HG02840 (cell line): ENCODE measurements around the gene RPS6KA2.
A peak's percentile ranks its signal among the peaks of the same experiment; 100 is the strongest.

Source experiments
- ATAC-seq: cut with Tn5 transposase; IDR thresholded peaks from one replicate; pipeline ENCODE4 v1.9.1; 2021; ENCODE audit warnings: mild to moderate bottlenecking, moderate library complexity, moderate number of reproducible peaks; ENCODE audit not compliant: unreplicated experiment, low FRiP score

The RPS6KA2 gene

GRCh38 chr6:166494101-166494441 is 133.0 kb downstream of the RPS6KA2 start:
- no peak for ATAC-seq

GRCh38 chr6:166493427-166494100 is 133.5 kb downstream of the RPS6KA2 start:
- no peak for ATAC-seq

- ATAC-seq = no peak
Observed at GRCh38 chr6:166492092-166492741, 134.8 kb downstream of the RPS6KA2 start.

DNA sequence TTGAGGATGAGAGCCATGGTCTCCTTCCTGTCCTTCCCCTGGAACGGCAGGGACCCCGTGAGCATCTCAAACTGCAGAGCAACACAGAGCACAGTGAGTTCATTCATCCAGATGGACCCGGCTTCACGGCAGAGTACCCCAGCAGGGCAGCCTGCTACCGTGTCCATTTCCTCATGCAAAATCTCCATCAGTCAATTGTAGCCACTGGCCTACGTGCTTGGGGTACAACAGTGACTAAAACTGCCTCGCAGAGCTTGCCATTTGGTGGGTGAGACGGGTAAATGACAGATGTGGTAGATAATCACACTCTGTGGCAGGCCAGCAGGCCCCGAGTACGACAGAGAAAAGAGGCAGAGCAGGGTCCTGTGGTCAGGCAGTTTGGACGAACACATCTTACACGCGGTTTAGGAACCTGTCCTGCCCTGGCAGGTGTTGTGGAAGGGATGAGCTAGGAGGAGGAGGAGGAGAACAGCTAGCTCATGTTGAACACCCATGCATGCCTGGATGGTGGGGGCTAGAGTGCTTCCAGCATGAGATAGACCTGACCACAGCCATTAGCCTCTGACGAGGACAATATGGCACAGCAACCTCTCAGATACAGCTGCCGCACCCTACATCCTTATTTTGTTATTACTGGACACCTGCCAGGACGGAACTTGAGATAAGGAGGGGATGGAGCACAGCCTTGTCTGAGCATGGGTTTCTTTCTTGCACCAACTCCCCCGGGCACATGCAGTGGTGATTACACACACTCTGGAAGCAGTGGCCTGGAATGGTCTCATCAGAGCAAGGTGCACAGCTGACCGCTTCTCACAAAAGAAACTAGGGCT is 136.2 kb downstream of the RPS6KA2 start:
- ATAC-seq = no peak

DNA sequence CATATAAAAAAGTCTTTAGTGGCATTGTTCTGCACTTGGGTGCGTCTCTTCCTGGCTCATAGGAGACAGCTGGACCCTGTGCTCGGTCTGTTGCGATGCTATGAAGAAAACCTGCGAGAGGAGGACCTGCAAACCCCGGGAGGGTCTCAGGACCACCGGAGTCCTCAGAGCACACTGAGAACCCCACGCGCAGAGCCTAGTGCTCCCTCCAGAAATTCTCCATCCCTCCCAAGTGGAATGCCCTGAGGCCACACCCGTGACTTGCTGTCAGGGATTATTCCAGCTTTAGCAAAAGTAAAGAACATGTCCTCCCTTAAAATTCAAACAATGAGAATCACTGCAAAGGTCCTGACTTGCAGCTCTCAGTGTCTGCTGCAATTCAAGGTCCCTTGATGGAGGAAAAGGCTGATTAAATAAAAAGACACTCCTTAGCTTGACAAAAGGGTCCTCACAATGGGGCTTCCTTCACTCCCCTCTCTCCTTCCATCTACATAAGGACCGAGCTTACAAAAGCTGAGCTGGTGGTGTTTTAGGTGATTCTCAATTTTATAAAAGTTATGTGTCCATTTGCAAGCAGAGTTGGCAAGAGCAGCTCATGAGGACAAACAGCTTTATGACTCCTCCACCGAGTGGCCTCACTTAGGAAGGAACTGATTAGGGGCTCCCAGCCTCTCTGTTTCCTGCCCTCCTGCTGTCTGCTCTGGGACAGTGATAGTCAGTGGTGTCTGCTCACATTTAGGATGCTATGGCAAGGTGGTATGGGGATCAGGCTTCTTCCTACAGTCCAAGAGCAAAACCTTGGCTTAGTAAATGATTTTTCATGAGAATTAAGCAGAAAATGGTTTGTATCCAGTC is 137.5 kb downstream of the RPS6KA2 start:
- ATAC-seq = no peak

GRCh38 chr6:166488701-166489100 is 138.3 kb downstream of the RPS6KA2 start:
- ATAC-seq = no peak

DNA sequence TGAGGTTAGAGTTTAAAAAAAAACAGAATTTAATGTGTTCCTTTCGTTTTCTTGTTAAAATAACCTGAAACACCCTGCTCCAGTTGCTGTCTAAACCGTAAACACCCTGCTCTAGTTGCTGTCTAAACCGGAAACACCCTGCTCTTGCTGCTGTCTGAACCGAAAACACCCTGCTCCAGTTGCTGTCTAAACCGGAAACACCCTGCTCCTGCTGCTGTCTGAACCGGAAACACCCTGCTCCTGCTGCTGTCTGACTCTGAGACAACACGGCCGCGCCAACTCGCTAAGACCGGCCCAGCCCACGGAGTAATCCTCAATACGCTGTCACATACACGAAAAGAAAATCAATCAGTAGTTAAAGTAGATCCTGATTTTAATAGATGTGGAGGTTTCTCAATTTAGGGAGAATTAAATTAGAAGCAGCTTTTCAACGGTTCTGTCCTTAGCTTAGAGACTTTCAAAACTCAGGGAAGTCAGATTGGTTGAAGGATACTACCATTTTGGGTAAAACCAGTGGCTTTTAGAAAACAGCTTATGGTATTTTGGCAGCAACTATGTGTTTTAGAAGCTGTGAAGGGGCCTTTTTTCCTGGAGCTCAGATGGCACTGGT is 138.9 kb downstream of the RPS6KA2 start:
- ATAC-seq = peak; percentile 83

DNA sequence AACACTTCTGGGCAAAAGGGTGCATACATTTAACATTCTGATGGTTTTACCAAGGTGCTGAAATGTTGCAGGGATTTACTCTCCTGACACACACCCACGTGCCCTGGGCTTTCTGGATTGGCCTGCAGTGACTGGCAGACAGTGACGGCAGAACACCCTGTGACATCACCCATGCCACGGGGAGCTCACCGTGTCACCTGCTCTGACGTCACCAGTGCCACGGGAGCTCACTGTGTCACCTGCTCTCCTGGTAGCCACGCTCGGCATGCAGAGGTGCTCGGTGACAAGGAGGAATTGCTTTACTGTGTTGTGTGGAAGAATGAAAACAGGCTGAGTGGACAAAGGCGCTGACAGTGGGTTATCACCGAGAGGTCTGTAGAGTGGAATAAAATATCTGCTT is 139.9 kb downstream of the RPS6KA2 start:
- ATAC-seq = no peak

GRCh38 chr6:166486536-166486880 is 140.5 kb downstream of the RPS6KA2 start:
- ATAC-seq = no peak

- no peak for ATAC-seq
Observed at GRCh38 chr6:166485651-166486535, 141.2 kb downstream of the RPS6KA2 start.

- ATAC-seq = no peak
Observed at GRCh38 chr6:166484863-166485262, 142.2 kb downstream of the RPS6KA2 start.

DNA sequence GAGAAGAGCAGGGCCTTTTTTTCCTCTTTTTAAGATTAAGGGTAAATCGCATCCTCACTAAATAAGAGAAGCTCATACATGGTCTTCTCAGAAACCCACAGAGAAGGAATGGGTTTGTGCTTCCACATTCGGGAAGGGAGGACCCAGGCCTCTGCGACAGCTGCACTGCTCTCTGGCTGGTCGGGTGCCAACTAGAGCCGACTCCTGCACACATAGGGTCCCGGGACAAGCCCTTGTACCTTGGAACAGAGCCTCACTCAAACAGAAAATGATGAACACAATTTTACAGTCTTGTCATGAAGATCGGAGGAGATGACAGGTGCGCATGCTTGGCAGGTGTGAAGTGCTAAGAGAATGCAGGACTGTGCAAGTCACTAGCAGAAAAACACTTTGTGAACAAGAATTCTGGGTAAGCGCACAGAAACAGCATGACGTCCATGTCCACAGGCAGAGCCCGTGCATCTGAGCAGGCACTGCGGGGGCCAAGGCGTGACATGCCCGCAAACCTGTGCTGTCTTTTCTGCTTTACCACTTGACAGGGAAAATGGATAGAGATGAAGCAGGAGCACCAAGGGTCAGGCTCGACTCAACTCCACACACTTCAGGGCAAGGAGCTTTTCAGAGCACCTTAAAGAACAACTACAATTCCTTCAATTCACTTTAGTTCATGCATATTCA is 143.3 kb downstream of the RPS6KA2 start:
- no peak for ATAC-seq

- ATAC-seq = no peak
Observed at GRCh38 chr6:166483026-166483425, 144.0 kb downstream of the RPS6KA2 start.

DNA sequence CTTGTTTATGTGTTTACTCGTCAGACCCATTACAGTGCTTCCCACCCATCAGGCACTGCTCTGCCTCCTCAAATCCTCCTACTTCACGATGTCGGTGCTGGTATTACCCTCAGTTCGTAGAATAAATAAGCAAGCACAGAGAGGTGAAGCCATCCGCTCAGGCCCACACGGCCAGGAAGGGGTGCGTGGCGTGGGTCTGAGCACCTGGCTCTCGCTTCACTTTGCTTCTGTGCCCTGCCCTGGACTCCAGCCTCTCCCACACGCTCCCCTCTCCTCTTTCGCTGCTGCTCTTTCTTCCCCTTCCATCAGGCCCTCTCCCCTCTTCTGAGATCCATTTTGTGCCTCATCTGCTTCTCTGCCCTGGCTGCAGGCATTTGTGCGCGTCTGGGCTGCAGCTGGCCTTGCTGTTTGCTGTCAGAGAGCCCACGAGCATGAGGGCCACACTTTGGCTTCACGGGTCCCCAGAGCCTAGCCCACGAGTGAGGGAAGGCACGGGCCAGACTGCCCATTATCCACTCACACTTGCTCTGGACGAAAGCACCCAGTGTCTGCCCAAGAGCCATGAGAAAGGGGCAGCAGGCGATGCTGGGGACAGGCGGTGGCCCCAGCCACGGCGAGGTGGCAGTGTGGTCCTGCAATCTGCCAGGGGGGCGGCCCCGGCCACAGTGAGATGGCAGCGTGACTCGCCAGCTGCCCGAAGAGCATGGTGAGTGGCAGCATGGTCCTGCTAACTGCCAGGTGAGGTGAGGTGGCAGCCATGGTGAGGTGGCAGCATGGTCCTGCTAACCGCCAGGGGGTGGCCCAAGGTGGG is 148.1 kb downstream of the RPS6KA2 start:
- no peak for ATAC-seq

DNA sequence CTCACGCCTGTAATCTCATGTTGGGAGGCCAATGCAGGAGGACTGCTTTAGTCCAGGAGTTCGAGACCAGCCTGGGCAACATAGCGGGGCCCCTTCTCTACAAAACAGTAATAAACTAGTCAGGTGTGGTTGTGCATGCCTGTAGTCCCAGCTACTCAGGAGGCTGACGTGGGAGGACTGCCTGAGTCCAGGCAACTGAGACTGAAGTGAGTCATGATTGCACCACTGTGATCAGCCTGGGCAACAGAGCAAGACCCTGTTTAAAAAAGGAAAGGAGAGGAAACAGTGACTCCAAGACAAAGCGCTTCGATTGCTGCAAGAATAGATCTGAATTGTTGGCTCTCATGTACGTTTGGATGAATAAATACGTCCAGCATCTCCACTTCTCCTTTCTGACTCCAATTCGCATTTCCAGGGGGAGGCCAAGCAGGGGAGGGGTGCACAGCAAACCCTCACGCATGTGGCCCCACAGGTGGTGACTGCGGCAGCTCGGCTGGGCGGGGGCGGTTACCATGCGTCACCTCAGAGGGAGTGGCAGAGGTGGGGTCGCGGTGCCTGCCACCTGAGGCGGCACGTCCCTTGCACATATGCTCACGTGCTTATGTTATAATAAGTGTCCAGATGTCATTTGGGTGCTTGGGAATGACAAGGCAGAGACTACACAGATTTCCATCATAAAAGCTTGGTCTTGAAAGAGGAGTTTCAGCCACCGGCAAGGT is 149.2 kb downstream of the RPS6KA2 start:
- ATAC-seq = no peak

GRCh38 chr6:166476634-166477215 is 150.3 kb downstream of the RPS6KA2 start:
- no peak for ATAC-seq

DNA sequence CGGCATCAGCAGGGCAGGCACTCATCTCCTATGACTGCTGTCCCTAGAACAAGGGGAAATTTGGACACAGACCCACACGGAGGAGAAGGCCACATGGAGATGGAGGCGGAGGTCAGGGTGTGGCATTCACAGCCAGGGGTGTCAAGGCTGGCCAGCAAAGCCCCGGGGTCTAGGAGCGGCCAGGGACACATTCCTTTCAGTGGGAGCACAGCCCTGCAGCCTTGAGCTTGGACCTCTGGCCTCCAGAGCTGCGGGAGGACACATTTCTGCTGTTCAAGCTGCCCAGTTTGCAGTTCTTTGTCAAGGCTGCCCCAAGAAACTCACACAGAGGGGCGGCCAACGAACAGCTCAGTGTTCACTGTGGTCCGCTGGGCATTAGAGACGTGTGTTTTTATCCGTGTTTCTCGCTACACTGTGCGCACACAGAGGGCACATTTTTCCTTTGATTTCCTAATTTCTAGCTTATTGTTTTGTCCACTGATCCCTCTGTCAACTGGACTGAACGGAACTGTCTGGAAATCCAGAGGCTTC is 150.9 kb downstream of the RPS6KA2 start:
- no peak for ATAC-seq
